Stimulated activated memory B cell treated with anti-CD40 and anti-IgM and Interleukin-4, amounts not matched to agents 10 μg/mL and 1 μg/mL and 100 μg/mL, for 72 hours (primary cell): Measurements from ENCODE around the gene FAM50B.

Source experiments
- ATAC-seq: fragments of 150-1000 bp; cut with Tn5 transposase; 2 replicates; pipeline ENCODE4 v1.10.0; 2021
- H3K27ac Mint-ChIP-seq: one replicate; pipeline ENCODE4 v1.8.0; 2022; ENCODE audit warnings: mild to moderate bottlenecking, mixed read lengths
- H3K27me3 Mint-ChIP-seq: one replicate; pipeline ENCODE4 v1.8.0; 2022; ENCODE audit warnings: mixed read lengths
- H3K36me3 Mint-ChIP-seq: one replicate; pipeline ENCODE4 v1.8.0; 2022; ENCODE audit warnings: mixed read lengths
- H3K4me1 Mint-ChIP-seq: one replicate; pipeline ENCODE4 v1.8.0; 2022; ENCODE audit warnings: mixed read lengths
- H3K4me3 Mint-ChIP-seq: one replicate; pipeline ENCODE4 v1.8.0; 2022; ENCODE audit warnings: mild to moderate bottlenecking, moderate library complexity, mixed read lengths
- H3K9me3 Mint-ChIP-seq: one replicate; pipeline ENCODE4 v1.8.0; 2022; ENCODE audit warnings: mixed read lengths

Gene FAM50B

GRCh38 chr6:3848925-3849605 lies at the start of gene FAM50B:
FAM50B (plus strand) TSS chr6:3849373; CDS start chr6:3849812, 439 bp downstream.
- H3K4me1 Mint-ChIP-seq, result peaks cover 43% of the 10 kb centered on the region
- no peaks in the 10 kb centered on the region for H3K36me3 Mint-ChIP-seq
- peak; percentile 94 for ATAC-seq
- H3K27ac Mint-ChIP-seq, result peak within 1 kb of the TSS; percentile 79
- H3K4me3 Mint-ChIP-seq, result peak within 1 kb of the TSS; percentile 82
- H3K9me3 Mint-ChIP-seq, result peaks cover 2% of the 10 kb centered on the region
- H3K27me3 Mint-ChIP-seq, result no peaks in the 10 kb centered on the region

DNA sequence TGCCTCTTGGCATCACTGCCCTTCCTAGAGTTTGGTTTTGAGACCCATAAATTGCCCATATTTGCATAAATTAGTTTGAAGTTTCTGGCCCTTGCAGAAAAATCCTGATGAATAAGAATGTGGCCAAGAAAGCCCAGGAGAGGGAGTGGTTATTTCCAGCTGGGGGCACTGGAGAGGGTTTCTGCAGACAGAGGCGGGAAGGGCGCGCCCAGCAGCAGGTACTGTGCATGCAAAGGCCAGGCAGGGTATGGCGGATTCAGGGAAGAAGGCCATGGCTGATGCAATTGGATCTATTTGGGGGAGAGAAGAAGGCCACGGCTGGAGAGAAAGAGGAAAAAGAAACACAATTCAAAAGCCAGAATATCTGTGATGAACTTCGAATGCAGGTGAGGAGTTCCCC lies 49.5 kb upstream of the FAM50B start:
- Mint-ChIP-seq H3K4me3 (no peak overlapping the region), H3K4me1 (peaks cover 62% of the 10 kb centered on the region)

DNA sequence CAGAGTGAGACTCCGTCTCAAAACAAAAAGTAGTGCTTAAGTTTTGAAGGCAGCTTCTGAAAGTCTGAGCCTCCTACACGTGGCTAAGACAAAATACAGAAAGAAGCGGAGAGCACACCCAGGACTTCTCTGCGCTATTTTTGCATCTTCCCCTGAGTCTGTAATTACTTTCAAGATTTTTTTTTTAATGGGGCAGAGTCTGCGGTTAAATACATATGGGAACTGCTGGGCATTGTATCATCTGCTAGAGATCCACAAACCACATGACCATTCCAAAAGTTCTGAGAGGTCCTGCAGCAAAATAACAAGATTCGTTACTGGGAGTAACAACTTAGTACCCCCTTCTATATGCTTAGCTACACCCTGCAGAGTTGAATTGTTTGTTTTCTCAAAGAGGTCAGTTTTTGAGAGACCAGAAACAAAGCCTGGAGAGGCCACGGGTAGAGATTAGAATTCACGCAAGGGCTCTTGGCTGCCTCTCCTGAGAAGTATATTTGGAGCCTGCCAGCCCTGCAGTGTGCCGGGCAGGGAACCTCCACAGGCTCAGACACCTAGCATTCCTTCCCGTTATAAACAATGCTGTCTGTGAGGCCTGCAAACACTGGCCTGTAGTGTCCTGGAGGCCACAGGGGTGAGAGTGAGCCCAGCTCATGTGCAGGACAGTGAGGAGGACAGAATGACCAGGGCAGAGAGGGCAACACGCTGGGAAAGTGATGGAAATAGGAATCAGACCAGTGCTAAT lies 48.2 kb upstream of the FAM50B start:
- ATAC-seq, result peak; percentile 53
- H3K4me3 Mint-ChIP-seq, result no peak overlapping the region
- no peaks in the 10 kb centered on the region for H3K36me3 Mint-ChIP-seq
- H3K27ac Mint-ChIP-seq, result peak overlapping the region; percentile 20
- H3K4me1 Mint-ChIP-seq, result peaks cover 62% of the 10 kb centered on the region
- no peaks in the 10 kb centered on the region for H3K9me3 Mint-ChIP-seq
- H3K27me3 Mint-ChIP-seq, result no peaks in the 10 kb centered on the region

More for the DNA sequence above, 49.5 kb upstream of the FAM50B start:
- peak overlapping the region; percentile 20 for H3K27ac Mint-ChIP-seq
- no peaks in the 10 kb centered on the region for H3K9me3 Mint-ChIP-seq
- H3K36me3 Mint-ChIP-seq, result no peaks in the 10 kb centered on the region
- ATAC-seq, result no peak
- H3K27me3 Mint-ChIP-seq, result no peaks in the 10 kb centered on the region

DNA sequence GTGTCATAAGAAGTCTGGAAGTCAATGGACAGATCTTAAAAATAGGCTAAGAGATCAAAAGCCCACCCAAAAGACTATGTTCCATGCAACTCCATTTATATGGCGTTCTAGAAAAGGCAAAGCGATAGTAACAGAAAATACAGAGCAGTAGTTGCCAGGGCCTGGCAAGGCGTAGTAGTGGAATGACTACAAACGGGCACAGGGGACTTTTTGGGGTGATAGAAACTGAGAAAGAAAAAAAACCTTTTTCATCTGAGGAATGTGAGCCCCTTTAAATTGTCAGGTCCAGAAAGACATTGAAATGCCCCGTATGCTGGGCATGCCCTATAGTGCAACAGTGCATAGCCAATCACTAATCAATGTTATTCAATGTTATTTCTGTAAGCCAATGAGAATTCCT lies 47.2 kb upstream of the FAM50B start:
- Mint-ChIP-seq H3K27ac (peak overlapping the region; percentile 20), H3K27me3 (no peaks in the 10 kb centered on the region), H3K9me3 (no peaks in the 10 kb centered on the region), H3K4me1 (peaks cover 60% of the 10 kb centered on the region), H3K4me3 (no peak overlapping the region), H3K36me3 (no peaks in the 10 kb centered on the region)
- ATAC-seq, result peak; percentile 73

DNA sequence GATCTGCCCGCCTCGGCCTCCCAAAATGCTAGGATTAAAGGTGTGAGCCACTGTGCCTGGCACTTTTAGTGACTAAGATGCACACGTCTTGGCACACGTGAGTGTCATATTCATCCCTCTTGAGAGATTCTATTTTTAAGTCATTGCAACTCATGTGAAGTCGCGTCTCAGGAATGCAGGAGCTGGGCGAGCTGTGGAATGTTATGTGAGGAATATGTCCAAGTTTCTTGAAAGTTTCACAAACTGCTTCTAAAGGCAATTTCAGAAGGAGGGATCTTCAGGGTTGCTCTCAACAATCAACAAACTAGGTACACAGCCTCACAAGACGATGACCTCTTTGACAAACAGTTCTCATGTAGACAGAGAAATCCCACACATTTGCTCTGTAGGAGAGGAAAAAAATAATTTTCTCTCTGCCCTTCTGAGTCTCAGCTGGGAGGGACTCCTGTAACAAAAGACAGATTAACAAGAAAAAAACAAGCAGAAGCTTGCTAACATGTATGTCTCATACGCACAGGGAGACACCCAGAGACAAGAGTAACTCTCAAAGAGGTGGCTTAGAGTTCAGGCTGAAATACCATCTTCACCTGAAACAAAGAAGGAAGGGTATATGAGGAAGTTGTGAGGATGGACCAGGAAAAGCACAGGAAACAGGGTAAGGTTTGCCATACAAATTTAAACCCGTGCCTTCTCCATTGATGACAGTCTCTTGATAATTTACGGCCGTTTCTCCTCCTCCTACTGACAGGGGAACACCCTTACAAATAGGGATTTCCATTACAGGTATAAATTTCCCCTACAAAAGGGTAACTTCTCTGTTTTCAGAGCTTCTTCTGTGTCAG lies 45.3 kb upstream of the FAM50B start:
- H3K27me3 Mint-ChIP-seq, result no peaks in the 10 kb centered on the region
- peak; percentile 87 for ATAC-seq
- H3K4me1 Mint-ChIP-seq, result peaks cover 46% of the 10 kb centered on the region
- peak overlapping the region; percentile 22 for H3K4me3 Mint-ChIP-seq
- H3K27ac Mint-ChIP-seq, result peak overlapping the region; percentile 74
- no peaks in the 10 kb centered on the region for H3K36me3 Mint-ChIP-seq
- H3K9me3 Mint-ChIP-seq, result no peaks in the 10 kb centered on the region

DNA sequence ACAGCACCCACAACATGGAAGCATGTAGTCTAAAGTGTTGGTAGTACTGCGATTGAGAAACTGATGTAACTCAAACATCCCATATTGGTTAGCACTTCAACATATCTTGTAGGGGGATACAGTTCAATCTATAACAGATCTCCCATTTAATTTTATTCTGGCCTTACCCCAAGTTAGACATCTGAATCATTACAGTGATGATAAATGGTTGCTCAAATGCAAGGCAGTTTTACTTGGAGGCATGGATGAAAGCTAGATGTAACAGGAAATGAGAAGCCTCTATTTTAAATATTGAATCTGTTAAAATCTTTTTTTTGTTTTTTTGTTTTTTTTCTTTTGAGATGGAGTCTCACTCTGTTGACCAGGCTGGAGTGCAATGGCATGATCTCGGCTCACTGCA lies 44.2 kb upstream of the FAM50B start:
- Mint-ChIP-seq H3K4me1 (peaks cover 35% of the 10 kb centered on the region), H3K27me3 (no peaks in the 10 kb centered on the region), H3K27ac (peak overlapping the region; percentile 74), H3K9me3 (no peaks in the 10 kb centered on the region), H3K4me3 (no peak overlapping the region), H3K36me3 (no peaks in the 10 kb centered on the region)
- no peak for ATAC-seq

GRCh38 chr6:3805448-3806123 lies 43.6 kb upstream of the FAM50B start:
- Mint-ChIP-seq H3K9me3 (no peaks in the 10 kb centered on the region), H3K36me3 (no peaks in the 10 kb centered on the region), H3K4me1 (peaks cover 36% of the 10 kb centered on the region), H3K4me3 (no peak overlapping the region), H3K27me3 (no peaks in the 10 kb centered on the region), H3K27ac (no peak overlapping the region)
- no peak for ATAC-seq

GRCh38 chr6:3806169-3806922 lies 42.8 kb upstream of the FAM50B start:
- Mint-ChIP-seq H3K36me3 (no peaks in the 10 kb centered on the region), H3K27ac (no peak overlapping the region), H3K9me3 (no peaks in the 10 kb centered on the region), H3K27me3 (no peaks in the 10 kb centered on the region), H3K4me3 (no peak overlapping the region), H3K4me1 (peaks cover 36% of the 10 kb centered on the region)
- ATAC-seq, result no peak

- Mint-ChIP-seq H3K27me3 (no peaks in the 10 kb centered on the region), H3K36me3 (no peaks in the 10 kb centered on the region), H3K27ac (no peak overlapping the region), H3K9me3 (no peaks in the 10 kb centered on the region), H3K4me3 (no peak overlapping the region), H3K4me1 (peaks cover 31% of the 10 kb centered on the region)
- ATAC-seq, result no peak
These were observed 41.0 kb upstream of the FAM50B start for GRCh38 chr6:3808199-3808598.

DNA sequence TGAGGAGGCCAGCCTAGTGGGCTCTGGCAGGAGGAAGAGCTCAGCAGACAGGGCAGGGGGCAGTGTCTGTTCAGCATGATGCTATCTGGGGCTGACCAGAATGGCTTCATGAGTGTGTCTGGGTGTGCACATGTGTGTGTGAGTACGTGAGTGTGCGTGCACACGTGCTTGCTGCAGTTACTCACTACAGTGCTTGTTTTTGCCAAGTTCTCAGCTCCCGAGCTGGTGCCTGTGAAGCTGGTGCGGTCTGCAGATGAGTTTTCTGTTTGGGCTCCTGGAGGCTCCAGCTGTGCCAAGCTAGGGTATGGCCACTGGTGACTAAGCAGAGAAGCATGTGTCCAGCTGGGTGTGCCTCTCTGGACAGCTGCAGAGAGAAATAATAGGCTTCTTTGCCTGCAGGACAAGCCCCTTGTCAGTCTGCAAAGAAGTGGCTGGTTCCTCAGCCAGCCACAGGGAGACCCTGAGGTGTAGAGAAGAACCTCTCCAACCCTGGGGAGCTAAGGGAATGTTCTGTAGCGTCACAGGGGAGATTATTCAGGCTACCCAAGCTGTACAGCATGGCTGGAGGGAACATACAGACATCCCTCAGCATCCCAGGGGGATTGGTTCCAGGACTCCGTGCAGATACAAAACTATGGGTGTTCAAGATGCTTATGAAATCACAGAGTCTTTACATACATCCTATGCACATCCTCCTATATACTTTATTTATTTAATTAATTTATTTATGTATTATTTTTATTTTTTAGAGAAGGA lies 40.2 kb upstream of the FAM50B start:
- Mint-ChIP-seq H3K27me3 (no peaks in the 10 kb centered on the region), H3K36me3 (no peaks in the 10 kb centered on the region), H3K4me1 (peaks cover 27% of the 10 kb centered on the region), H3K9me3 (no peaks in the 10 kb centered on the region), H3K27ac (no peak overlapping the region), H3K4me3 (no peak overlapping the region)
- ATAC-seq, result no peak

DNA sequence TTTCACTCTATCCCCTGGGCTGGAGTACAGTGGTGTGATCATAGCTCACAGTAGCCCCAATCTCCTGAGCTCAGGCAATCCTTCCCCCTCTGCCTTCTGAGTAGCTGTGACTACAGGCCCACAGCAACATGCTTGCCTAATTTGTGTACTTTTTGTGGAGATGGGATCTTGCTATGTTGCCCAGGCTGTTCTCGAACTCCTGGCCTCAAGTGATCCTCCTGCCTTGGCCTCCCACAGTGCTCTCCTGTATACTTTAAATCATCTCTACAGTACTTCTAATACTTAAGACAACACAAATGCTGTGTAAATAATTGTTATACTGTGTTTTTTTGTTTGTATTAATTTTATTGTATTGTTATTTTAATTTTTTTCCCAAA lies 39.7 kb upstream of the FAM50B start:
- Mint-ChIP-seq H3K4me1 (peaks cover 23% of the 10 kb centered on the region), H3K36me3 (no peaks in the 10 kb centered on the region), H3K27me3 (no peaks in the 10 kb centered on the region), H3K27ac (no peak overlapping the region), H3K4me3 (no peak overlapping the region), H3K9me3 (no peaks in the 10 kb centered on the region)
- no peak for ATAC-seq

GRCh38 chr6:3809982-3810381 lies 39.2 kb upstream of the FAM50B start:
- no peaks in the 10 kb centered on the region for H3K36me3 Mint-ChIP-seq
- no peak for ATAC-seq
- H3K27ac Mint-ChIP-seq, result no peak overlapping the region
- no peaks in the 10 kb centered on the region for H3K27me3 Mint-ChIP-seq
- H3K9me3 Mint-ChIP-seq, result no peaks in the 10 kb centered on the region
- H3K4me1 Mint-ChIP-seq, result peaks cover 23% of the 10 kb centered on the region
- H3K4me3 Mint-ChIP-seq, result no peak overlapping the region

DNA sequence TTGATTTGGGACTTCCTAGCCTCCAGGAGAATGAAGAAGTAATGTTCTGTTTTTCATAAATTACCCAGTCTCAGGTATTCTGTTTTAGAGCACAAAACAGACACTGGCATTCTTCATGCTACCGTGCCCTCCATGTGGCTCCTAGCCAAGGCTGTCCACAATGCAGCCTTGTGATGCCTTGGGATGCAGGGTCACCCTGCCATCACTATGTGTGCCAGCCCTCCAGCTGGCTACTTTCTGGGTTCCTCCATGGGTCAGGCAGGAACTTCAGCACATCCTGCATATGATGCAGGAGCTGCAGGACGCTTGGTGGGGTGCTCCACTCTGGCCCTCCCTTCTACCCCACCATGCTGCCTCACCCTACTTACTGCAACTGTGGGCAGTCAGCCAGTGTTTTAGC lies 38.0 kb upstream of the FAM50B start:
- H3K36me3 Mint-ChIP-seq, result no peaks in the 10 kb centered on the region
- peak overlapping the region; percentile 25 for H3K27ac Mint-ChIP-seq
- H3K4me1 Mint-ChIP-seq, result peaks cover 23% of the 10 kb centered on the region
- no peaks in the 10 kb centered on the region for H3K9me3 Mint-ChIP-seq
- H3K4me3 Mint-ChIP-seq, result no peak overlapping the region
- no peaks in the 10 kb centered on the region for H3K27me3 Mint-ChIP-seq
- no peak for ATAC-seq

- Mint-ChIP-seq H3K27me3 (no peaks in the 10 kb centered on the region), H3K9me3 (no peaks in the 10 kb centered on the region), H3K27ac (no peak overlapping the region), H3K36me3 (no peaks in the 10 kb centered on the region), H3K4me1 (peaks cover 23% of the 10 kb centered on the region), H3K4me3 (no peak overlapping the region)
- ATAC-seq, result no peak
These were observed 36.6 kb upstream of the FAM50B start for GRCh38 chr6:3812596-3812995.
